HFFc6 (cell line): Measurements from ENCODE around the gene MFSD2B. TPM values are rescaled to one million over a fixed set of nuclear protein-coding genes. Genes with fewer than 3 reads are reported as not detected.

Experiments
- DNase-seq: peaks from one replicate; pipeline ENCODE4 v3.0.0-alpha.2; 2018
- H3K27ac Mint-ChIP-seq: 2 replicates; pipeline ENCODE4 v1.8.0; 2020; ENCODE audit warnings: mild to moderate bottlenecking, mixed read lengths
- H3K27me3 Mint-ChIP-seq: 2 replicates; pipeline ENCODE4 v1.8.0; 2021; ENCODE audit warnings: mild to moderate bottlenecking, moderate library complexity, mixed read lengths; ENCODE audit not compliant: insufficient read depth
- H3K36me3 Mint-ChIP-seq: 2 replicates; pipeline ENCODE4 v1.8.0; 2021; ENCODE audit warnings: low read depth, mixed read lengths
- H3K4me1 Mint-ChIP-seq: 2 replicates; pipeline ENCODE4 v1.8.0; 2020; ENCODE audit warnings: low read depth, mixed read lengths
- H3K4me3 Mint-ChIP-seq: 2 replicates; pipeline ENCODE4 v1.8.0; 2020; ENCODE audit warnings: mild to moderate bottlenecking, moderate library complexity, mixed read lengths
- H3K9me3 Mint-ChIP-seq: 2 replicates; pipeline ENCODE4 v1.8.0; 2020; ENCODE audit warnings: mild to moderate bottlenecking, mixed read lengths
- CTCF ChIP-seq: fragments of 200-600 bp; sonication (generic); IDR thresholded peaks from 2 replicates; pipeline ENCODE4 v1.5.0; 2021; ENCODE audit warnings: antibody characterized with exemption, mild to moderate bottlenecking
- total RNA-seq, 6 experiments: library from RNA; stranded (reverse); fragmentation: NEBNext Ultra II Directional; extraction: Animal tissue kit (Norgen Biotek cat#: 25700); gene quantifications; 2 replicates in 1 of 6; 3 replicates in 5 of 6; pipeline ENCODE4 v1.2.3, GENCODE V29; 2021

The MFSD2B gene
- total RNA-seq, 6 experiments from 2014 or later = 0.18 to 0.35 (median 0.24) TPM

GRCh38 chr2:24075259-24075658 is 65.4 kb downstream of the MFSD2B start:
- no peak for DNase-seq
- Mint-ChIP-seq H3K4me3 (peak overlapping the region; percentile 97), H3K9me3 (no peaks in the 10 kb centered on the region), H3K27me3 (no peaks in the 10 kb centered on the region; the same call in 1 of the 2 replicates), H3K36me3 (peaks cover 24% of the 10 kb centered on the region), H3K27ac (peak overlapping the region; percentile 92), H3K4me1 (peaks cover 32% of the 10 kb centered on the region)
- TF ChIP-seq CTCF = no peak

Other genes starting within 250 kb of the MFSD2B start
- gene ATAD2B, start 83.0 kb upstream of the MFSD2B start, total RNA-seq = 1 to 10 TPM; 4.8 to 6.1 (median 4.9) TPM
- 10 to 100 TPM; 11.2 to 15.8 (median 13.6) TPM for gene UBXN2A, start 69.6 kb upstream of the MFSD2B start, total RNA-seq
- gene WDCP, start 37.3 kb downstream of the MFSD2B start, total RNA-seq = 10 to 100 TPM; 12.0 to 19.4 (median 13.5) TPM
- gene FKBP1B, start 39.7 kb downstream of the MFSD2B start, total RNA-seq = 1 to 10 TPM; 4.0 to 6.9 (median 5.2) TPM
- gene SF3B6, start 66.2 kb downstream of the MFSD2B start, total RNA-seq = 100 to 1,000 TPM; 112 to 139 (median 126) TPM
- gene TP53I3, start 74.7 kb downstream of the MFSD2B start, total RNA-seq = 10 to 100 TPM; 51.1 to 66.8 (median 61.4) TPM
- gene PFN4, start 113.2 kb downstream of the MFSD2B start, total RNA-seq = 1 to 10 TPM in 1 of 6 experiments, under 1 TPM in 5; 0.64 to 1.1 (median 0.90) TPM
- gene FAM228B, start 113.4 kb downstream of the MFSD2B start, total RNA-seq = 10 to 100 TPM in 1 of 6 experiments, 1 to 10 TPM in 5; 8.3 to 11.8 (median 8.9) TPM
- not detected for gene FAM228A, start 165.0 kb downstream of the MFSD2B start, total RNA-seq